BJ (cell line): ENCODE data around the gene SCFD2. TPM values are rescaled to one million over a fixed set of nuclear protein-coding genes. Genes with fewer than 3 reads are reported as not detected.

Experiments
- CTCF ChIA-PET: fragments of 350-600 bp; formaldehyde crosslinking; extraction: SDS; loops from one replicate; lab custom pipeline; 2021; ENCODE audit warnings: antibody characterized with exemption, inconsistent platforms; lab: Yijun Ruan, JAX
- POLR2A ChIA-PET: fragments of 300-600 bp; sonication (Branson Sonifier 250); formaldehyde crosslinking; extraction: SDS; loops from one replicate; lab custom pipeline; 2021; ENCODE audit warnings: antibody characterized with exemption; lab: Charles Lee
- DNase-seq: peaks from one replicate; pipeline ENCODE4 v3.0.0-alpha.2; 2011; ENCODE audit warnings: low read depth
- H3K27me3 ChIP-seq: 2 replicates; pipeline ENCODE4 v1.6.0; 2011; ENCODE audit warnings: low read length; ENCODE audit not compliant: control insufficient read depth, insufficient read depth
- H3K36me3 ChIP-seq: 2 replicates; pipeline ENCODE4 v1.5.1; 2011; ENCODE audit warnings: low read length; ENCODE audit not compliant: control insufficient read depth, insufficient read depth
- H3K4me3 ChIP-seq: 2 replicates; pipeline ENCODE4 v1.5.1; 2011; ENCODE audit warnings: low read depth, mild to moderate bottlenecking, control low read depth, low read length
- CTCF ChIP-seq: IDR thresholded peaks from 2 replicates; pipeline ENCODE4 v1.5.1; 2011; ENCODE audit warnings: low read depth, mild to moderate bottlenecking, control low read depth, inconsistent platforms, low read length, moderate library complexity; ENCODE audit not compliant: insufficient read depth
- polyA plus RNA-seq: library from polyadenylated mRNA; depleted of rRNA; stranded (reverse); fragments of >200 nt; gene quantifications from 2 replicates; pipeline ENCODE4 v1.2.3, GENCODE V29; 2011

The SCFD2 gene
- polyA plus RNA-seq, 1 experiment = 17.4 TPM

GRCh38 chr4:53004497-53005148 is 361.2 kb downstream of the SCFD2 start:
- ChIA-PET CTCF (interaction anchor here (0.8 kb wide), 1 partner anchor 1230 kb away, joined by 4 read pairs; no protein-coding TSS in a partner anchor), POLR2A (no interaction called here)
- H3K4me3 ChIP-seq = no peak overlapping the region
- H3K36me3 ChIP-seq = no peaks in the 10 kb centered on the region
- no peak for TF ChIP-seq CTCF
- no peaks in the 10 kb centered on the region for H3K27me3 ChIP-seq
- DNase-seq = no peak

GRCh38 chr4:53003959-53004358 is 361.9 kb downstream of the SCFD2 start:
- POLR2A ChIA-PET = no interaction called here
- CTCF ChIA-PET = interaction anchor here (0.8 kb wide), 1 partner anchor 1230 kb away, joined by 4 read pairs; no protein-coding TSS in a partner anchor
- Histone ChIP-seq H3K36me3 (no peaks in the 10 kb centered on the region), H3K4me3 (no peak overlapping the region), H3K27me3 (no peaks in the 10 kb centered on the region)
- DNase-seq = no peak
- no peak for TF ChIP-seq CTCF

- ChIA-PET CTCF (interaction anchor here (1.1 kb wide), 2 partner anchors 17 to 455 kb away, joined by 3 to 5 read pairs; no protein-coding TSS in a partner anchor), POLR2A (no interaction called here)
- H3K36me3 ChIP-seq = no peaks in the 10 kb centered on the region
- TF ChIP-seq CTCF = no peak
- H3K4me3 ChIP-seq = no peak overlapping the region
- DNase-seq = no peak
- no peaks in the 10 kb centered on the region for H3K27me3 ChIP-seq
Observed at GRCh38 chr4:53000560-53000959, 365.3 kb downstream of the SCFD2 start.

GRCh38 chr4:52999626-53000025 is 366.2 kb downstream of the SCFD2 start:
- ChIA-PET CTCF (interaction anchor here (1.1 kb wide), 1 partner anchor 454 kb away, joined by 5 read pairs; no protein-coding TSS in a partner anchor), POLR2A (no interaction called here)
- no peak for DNase-seq
- Histone ChIP-seq H3K4me3 (no peak overlapping the region), H3K27me3 (no peaks in the 10 kb centered on the region), H3K36me3 (no peaks in the 10 kb centered on the region)
- TF ChIP-seq CTCF = no peak

- no peak overlapping the region for H3K4me3 ChIP-seq
- no peaks in the 10 kb centered on the region for H3K27me3 ChIP-seq
- H3K36me3 ChIP-seq = no peaks in the 10 kb centered on the region
- CTCF ChIA-PET = no interaction called here
- POLR2A ChIA-PET = no interaction called here
- DNase-seq = no peak
- no peak for TF ChIP-seq CTCF
Observed at GRCh38 chr4:52998413-52998812, 367.4 kb downstream of the SCFD2 start.
